Liver (tissue), 3 donors: ENCODE measurements around the gene TCEAL1.

Experiments used
- ATF3 ChIP-seq: IDR thresholded peaks from 2 replicates; pipeline ENCODE4 v1.6.1; 2016; ENCODE audit warnings: antibody characterized with exemption
- CTCF ChIP-seq: fragments of 150-350 bp; IDR thresholded peaks from 2 replicates; pipeline ENCODE4 v1.5.1; 2017; ENCODE audit warnings: improper control_type of control experiment, low read depth, low read length; ENCODE audit not compliant: missing input control
- EGR1 ChIP-seq, 2 donors: IDR thresholded peaks; 2 replicates each; pipeline ENCODE4 v1.6.1; 2016 to 2018; ENCODE audit warnings: antibody characterized with exemption in 2 of 2, low read depth in 2 of 2
- HNF4G ChIP-seq: IDR thresholded peaks from 2 replicates; pipeline ENCODE4 v1.6.1; 2016; ENCODE audit warnings: antibody characterized with exemption
- JUND ChIP-seq, 2 donors: IDR thresholded peaks; 2 replicates each; pipeline ENCODE4 v1.6.1; 2016; ENCODE audit warnings: antibody characterized with exemption in 2 of 2
- MAX ChIP-seq: IDR thresholded peaks from 2 replicates; pipeline ENCODE4 v1.6.1; 2016; ENCODE audit warnings: antibody characterized with exemption
- RAD21 ChIP-seq, 2 donors: IDR thresholded peaks; 2 replicates each; pipeline ENCODE4 v1.6.1; 2016; ENCODE audit warnings: antibody characterized with exemption in 2 of 2, mild to moderate bottlenecking in 2 of 2
- REST ChIP-seq: IDR thresholded peaks from 2 replicates; pipeline ENCODE4 v1.6.1; 2016; ENCODE audit warnings: antibody characterized with exemption, mild to moderate bottlenecking
- SP1 ChIP-seq: IDR thresholded peaks from 2 replicates; pipeline ENCODE4 v1.6.1; 2018; ENCODE audit warnings: antibody characterized with exemption, mild to moderate bottlenecking
- donor health status: healthy.
- donor health status: healthy.

- TF ChIP-seq SP1 (no peak), ATF3 (no peak), CTCF (no peak), REST (no peak), RAD21 (IDR thresholded peaks at IDR 0.05) (no peak), JUND (IDR thresholded peaks at IDR 0.05) (no peak), HNF4G (no peak), EGR1 (IDR thresholded peaks at IDR 0.05; ENCODE audit: low read depth in 2 of 2) (no peak), MAX (no peak)
Observed at GRCh38 chrX:103640401-103641155, 11.8 kb downstream of the TCEAL1 start.
